ENCODE measurements around the gene NGB.
A peak's percentile ranks its signal among the peaks of the same experiment; 100 is the strongest.
"Not testable (repeated sequence)": the region's sequence is repeated elsewhere in the genome, so short reads cannot be mapped to it uniquely, and the experiment has no call there.

The NGB gene, protein sequence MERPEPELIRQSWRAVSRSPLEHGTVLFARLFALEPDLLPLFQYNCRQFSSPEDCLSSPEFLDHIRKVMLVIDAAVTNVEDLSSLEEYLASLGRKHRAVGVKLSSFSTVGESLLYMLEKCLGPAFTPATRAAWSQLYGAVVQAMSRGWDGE

DNA sequence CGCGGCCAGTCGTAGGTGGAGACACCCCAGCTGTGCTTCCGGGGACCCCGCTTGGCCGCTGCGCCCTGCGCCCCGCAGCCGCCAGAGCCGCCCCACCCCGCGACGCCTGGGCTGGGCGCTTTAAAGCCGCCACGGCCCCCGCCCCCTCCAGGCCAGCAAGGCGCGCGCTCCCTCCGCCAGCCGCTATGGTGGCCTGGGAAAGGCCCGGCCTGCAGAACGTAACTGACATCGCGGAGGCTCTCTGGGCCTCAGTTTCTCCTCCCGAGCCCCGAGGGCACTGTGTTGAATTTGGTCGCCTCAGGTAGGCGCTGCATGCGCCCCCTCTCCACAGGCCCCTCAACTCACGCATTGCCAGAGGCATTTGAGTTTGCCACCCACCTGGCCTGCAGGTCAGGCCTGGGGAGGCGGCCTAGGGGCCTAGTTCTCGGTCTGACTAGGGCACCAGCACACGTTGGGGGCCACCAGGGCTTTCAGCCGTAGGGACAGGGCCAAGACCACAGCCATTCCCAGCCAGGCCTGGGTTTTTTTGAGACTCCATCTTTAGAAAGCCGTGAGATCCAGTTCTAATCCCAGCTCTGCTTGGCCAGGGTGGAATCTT lies at the start of gene NGB:
Gene NGB, minus strand, starts transcription at position 94 of the 598 bp plus-strand sequence. CDS start 269 bp downstream, outside the sequence.
- peak in 2 of 3 experiments; percentile 80 to 86 for DNase-seq

DNA sequence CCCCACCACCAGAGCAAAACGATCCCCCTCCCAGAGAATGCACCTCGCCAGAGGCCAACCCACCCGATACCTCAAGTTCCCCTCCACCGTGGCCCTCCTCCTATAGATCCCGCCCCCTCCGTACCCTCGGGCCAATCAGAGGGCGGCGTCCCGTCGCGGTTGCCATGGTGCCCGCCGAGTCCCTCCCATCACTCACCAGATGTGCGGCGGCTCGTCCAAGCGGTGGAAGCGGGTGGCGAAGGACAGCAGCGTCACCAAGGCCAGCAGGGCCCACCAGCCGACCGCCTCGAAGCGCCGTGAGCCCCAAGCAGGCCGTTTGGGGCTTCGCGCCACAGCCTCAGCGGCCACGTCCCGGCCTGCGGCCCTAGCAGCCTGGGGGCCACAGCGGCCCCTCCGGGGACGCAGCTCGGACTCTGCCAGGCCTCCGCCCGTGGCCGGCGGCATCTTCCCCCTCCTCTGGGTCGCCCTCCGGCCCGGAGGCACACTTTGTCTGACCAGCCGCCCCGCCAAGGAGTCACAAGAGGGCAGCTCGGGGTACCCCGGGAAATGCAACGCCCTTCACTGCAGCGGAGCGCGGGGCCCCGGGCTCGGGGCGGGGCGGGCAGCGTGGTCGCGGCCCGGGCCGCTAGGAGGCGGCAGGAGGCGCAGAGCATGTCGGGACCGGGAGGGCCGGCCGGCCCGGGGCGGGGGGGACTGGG lies 49.4 kb upstream of the NGB start, which contains the start of gene POMT2:
Gene POMT2, minus strand, starts transcription at position 646 of the 698 bp plus-strand sequence. Its CDS starts 202 bp downstream, at position 444.
- DNase-seq, result peak; percentile 95 to 98 (median 95)

DNA sequence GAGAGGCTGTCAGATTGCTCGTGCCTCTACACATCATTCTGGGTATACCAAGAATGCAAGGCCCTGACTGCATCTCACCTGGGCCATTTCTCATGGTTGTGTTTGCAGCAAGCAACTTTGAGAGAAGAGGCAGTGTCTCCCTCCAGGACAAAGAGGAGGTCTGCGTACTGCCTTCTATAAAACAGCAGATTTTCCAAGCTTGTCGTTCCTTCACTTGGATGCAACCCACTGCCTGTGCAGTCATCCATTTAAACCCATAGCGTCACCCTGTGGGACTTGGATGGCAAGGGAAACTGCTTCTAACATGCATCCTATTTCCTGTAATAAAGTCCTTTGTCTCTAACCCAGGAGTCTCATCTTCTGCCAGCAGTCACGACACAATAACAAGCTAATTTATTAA lies 48.4 kb upstream of the NGB start:
- no peak for DNase-seq

DNA sequence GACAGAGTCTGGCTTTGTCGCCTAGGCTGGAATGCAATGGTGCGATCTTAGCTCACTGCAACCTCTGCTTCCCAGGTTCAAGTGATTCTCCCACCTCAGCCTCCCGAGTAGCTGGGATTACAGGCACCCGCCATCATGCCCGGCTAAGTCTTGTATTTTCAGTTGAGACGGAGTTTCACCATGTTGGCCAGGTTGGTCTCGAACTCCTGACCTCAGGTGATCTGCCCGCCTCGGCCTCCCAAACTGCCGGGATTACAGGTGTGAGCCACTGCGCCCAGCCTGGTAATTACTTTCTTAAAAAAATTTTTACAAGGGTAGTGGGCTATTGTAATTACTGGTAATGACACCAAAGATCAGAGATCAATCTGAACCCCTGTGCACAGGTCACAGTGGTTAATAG lies 47.8 kb upstream of the NGB start:
- not testable (repeated sequence) for DNase-seq

DNA sequence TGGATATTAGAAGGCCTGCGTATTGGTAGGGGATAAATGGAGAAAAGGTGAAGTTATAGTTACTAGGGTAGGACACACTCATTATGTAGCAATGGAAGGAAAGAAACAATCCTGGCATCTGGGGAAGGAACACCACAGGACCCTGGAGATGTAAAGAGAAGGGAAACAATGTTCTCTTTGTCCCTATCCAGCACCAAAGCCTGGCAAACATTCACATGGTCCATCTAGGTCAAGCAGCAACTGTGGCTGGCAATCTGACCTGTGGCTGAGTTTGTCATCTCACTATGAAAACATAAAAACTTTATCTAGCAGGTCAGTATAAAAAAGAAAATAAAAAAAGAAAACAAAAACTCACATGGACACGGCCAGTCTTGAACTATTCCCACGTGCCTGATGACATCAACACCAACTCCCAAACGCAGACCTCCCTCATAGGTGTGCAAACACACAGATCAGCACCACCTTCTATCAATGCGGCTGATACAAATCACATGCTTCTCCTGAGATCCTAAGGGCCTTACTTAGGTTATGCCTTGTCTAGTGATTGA lies 47.1 kb upstream of the NGB start:
- no peak for DNase-seq

DNA sequence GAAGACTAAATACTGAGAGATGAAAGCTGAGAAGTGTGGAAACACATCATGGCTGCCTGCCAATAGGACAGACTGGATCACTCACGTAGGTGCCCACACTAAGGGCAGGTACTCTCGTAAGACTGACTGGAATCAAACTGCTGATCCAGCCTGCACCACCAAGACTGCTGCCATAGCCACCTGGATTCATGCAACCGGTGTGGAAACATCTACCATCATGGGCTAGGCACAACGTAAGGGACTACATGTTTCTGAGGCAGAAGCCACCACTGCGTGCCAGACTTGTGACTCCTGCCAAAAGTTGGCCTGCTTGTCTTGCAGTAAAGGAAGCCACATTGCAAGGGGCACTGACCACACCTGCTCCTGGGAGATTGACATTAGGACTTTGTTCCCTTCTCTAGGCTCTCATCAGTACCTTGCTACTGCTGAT lies 45.9 kb upstream of the NGB start:
- DNase-seq, result peak in 1 of 3 experiments; percentile 45

DNA sequence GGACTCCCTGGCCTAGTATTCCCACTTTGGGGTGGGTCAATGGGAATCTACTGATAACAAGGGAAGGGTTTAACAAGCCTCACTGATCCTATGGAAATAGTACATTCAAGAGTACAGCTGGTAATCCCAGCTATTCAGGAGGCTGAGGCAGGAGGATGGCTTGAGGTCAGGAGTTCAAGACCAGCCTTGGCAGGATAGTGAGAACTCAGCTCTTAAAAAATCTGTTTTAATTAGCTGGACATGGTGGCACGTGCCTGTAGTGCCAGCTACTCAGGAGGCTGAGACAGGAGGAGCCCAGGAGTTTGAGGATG lies 45.1 kb upstream of the NGB start:
- no peak for DNase-seq

DNA sequence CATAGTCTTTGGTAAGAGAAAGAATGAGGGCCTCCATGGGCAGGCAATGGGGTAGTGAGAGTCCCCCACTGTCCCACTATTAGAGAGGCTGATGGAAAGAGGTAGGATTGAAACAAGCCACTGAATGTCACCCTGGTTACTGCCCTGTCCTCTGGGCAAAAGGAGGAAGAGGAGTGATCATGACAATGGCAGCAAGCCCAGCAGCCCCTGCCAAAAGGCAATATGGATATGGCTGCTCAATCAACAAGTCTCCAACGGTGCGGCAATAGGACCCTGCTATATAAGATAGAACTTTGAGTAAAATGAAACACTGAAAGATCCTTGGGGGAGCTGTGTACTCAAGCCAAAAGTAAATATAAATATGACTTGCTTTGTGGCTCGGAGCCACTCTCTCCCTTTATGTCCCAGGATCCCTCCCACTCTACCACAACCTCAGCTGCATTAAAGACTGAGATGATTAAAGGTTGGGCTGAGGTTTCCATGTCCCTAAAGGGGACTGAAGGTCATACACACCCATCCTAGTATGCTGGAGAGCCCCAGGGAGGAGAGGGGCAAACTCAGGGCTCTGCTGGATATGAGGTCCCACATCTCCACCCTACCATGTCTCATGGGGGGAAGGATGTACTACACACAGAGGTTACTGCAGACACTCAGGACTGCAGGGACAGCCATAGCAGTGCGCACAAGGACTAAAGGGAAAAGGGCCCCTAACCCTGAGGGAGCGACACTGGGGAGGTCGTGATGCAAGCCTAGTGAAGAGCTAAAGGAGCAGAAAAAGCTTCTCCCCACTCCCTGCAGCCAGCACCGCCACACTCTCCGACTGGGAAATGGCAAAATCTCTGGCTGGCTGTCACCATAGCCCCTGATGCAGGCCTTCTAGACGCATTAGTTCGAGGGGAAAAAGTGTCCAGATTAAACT lies 43.8 kb upstream of the NGB start:
- no peak for DNase-seq

DNA sequence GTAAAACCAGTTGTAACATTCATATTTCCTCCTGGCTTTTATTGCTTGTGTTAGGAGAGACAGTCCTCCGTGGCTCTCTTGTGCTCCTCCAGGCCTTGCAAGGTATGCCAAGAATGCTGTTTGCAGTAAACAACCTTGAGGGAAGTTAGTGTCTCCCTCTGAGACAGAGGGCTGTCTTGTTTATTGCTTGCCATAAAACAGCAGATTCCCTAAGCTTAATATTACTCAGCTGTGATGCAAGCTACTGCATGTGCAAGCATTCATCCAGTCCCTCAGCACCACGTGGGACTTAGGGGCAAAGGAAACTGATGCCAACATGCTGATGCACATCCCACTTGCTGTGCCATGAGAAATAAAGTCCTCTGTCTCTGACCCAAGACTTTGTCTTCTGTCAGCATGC lies 43.0 kb upstream of the NGB start:
- no peak for DNase-seq

DNA sequence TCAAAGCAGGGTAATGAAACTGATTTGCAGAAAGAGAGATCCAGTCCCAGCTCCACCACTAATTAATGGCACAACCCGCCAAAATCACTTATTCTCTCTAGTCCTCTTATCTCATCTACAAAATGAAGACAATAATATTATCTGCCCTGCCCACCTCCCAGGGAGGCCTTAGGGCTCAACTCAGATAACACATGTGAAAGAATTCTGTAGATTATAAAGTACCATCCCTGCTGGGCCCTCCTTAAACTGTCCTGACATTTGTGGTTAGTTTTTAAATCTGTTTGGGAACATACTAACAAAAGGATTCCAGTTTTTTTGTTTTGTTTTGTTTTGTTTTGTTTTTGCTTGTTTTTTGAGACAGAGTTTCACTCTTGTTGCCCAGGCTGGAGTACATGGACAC lies 42.4 kb upstream of the NGB start:
- no peak for DNase-seq

DNA sequence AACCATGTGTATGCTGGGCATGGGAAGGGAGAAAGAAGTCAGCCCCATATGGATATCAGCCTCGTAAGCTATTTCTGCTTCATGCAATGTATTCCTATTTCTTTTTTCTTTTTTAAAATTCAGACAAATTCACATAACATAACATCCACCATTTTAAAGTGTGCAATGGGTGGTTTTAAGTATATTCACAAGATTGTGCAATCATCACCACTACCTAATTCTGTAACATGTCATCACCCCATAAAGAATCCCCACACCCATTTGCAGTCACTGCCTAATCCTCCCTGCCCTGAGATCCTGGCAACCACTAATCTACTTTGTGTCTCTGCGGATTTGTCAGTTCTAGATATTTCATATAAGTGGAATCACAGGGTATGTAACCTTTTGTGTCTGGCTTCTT lies 40.2 kb upstream of the NGB start:
- DNase-seq, result no peak

DNA sequence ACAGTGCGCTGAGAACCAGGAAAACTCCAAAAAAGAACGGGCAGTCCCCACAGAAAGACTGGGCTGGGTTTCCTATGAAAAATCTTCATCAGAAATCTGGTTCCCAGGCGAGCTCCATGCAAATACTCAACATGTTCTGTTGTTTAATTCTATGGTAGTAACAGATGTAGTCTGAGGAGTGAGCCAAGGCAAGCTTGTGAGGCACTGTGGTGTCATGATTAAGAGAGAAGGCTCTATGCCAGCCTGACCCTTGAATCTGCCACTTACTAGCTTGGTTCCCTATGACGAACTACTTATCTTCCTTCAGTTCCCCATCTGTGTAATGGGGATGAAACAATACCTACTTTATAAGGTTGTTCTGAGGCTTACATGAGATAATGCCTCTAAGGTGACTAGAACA lies 39.0 kb upstream of the NGB start:
- DNase-seq, result no peak

DNA sequence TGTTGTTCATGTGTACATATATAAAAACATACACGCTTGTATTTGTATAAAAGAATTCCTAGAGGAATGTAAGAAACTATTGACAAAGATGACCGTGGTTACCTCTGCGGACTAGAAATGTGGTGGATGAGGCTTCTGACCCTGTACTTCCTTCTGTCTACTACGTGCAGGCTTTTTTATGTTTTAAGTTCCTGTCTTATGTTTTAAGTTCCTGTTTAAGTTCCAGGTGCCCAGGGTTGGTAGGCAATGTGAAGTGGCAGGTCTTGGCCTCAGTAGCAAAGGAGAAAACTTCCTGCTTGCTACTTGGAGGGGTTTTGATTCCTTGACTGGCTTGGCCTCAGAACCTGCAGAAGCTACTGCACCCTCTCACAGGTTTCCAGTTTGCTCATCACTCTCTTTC lies 38.1 kb upstream of the NGB start:
- no peak for DNase-seq

DNA sequence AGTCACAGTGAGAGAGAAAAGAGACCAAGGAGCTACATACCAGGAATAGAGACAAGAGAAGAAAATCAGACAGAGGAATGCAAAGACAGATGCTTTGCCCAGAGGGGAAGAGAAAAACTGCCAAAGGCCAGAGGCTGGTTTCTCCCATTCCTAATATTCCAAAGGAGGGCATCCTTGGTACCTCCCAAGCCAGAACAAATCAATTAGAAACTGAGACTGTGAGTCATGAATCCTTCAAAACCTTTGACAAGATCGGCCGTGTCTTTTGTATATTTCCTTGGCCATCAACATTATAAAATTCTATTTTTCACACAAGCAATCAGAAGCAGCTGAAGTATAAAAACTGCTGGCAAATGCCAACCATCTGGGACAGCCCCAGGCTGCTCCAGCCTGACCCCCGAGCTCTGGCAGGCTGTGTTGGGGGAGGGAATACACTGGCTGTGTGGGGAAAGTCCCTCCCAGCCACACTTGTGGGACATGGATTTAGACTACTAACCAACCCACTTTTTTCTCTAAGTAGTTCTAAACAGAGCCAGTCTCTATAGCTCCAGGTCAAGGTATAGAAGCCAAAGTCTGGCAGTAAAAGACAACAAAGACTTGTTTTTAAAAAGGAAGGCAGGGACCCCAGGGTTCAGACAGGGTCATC lies 36.0 kb upstream of the NGB start:
- DNase-seq, result no peak

DNA sequence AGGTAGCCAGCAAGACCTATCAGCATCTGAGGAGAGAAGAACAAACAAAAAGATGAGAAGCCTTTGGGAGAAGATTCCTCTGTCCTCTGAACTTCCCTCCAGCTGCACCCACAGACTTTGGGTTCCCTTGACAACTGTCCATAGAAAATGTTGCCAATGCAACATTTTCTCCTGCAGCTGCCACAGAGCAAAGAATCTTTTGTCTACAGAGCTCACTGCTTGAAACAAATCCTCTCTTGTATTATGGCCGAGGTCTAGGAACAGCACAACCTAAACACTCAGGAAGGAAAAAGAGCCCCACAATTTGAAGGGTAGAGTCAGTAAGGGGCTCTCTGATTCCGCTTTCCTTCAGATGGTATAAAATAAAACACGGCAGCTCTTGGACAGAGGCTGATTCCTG lies 35.4 kb upstream of the NGB start:
- no peak for DNase-seq

DNA sequence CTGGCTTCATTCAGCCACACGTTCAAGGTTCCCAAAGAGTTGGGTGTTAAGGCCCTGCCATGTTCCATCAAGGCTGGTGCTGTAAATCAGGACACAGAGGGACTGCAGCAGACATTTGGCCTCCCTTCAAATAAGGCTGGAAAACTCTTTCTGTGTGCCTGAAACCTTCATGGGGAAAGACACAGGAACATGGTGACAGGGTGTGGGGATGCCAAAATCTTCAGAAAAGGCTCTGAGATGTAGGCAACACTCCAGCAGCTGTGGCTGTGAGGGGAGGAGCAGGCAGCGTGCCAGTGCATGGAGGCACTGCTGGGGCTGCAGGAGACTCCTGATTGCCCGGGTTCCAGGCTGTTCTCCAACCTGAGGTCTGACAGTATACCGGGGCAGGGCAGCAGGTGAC lies 34.7 kb upstream of the NGB start:
- no peak for DNase-seq

DNA sequence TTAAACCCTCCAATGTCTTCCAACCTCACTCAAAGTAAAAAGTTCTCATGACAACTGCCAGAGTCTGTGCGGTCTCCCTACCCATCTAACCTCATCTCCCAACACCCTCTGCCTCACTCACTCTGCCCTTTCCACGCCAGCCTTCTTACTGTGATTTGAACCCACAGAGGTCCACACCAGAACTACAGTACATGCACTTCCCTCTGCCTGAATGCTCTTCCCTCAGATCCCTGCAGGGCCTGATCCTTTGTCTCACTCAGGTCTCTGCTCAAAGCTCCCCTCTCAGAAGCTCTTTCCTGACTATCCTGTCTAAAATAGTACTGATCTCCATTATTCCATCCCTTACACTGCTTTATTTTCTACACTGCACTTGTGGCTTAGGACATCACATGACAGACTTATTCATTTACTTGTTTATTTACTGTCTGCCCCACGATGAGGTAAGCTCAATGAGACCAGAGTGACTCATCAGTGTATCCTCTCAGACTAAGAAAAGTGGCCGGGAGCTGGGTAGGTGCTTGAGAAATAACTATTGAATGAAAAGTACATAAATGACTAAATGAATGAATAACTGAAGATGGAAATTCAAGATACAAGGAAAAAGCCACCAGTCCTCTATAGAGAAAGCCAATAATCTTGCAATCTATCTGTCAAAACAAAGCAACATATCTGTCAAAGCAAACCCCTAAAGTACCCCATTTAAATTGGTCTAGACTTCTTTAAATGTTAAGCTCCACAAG lies 32.6 kb upstream of the NGB start:
- peak; percentile 13 to 47 (median 26) for DNase-seq

DNA sequence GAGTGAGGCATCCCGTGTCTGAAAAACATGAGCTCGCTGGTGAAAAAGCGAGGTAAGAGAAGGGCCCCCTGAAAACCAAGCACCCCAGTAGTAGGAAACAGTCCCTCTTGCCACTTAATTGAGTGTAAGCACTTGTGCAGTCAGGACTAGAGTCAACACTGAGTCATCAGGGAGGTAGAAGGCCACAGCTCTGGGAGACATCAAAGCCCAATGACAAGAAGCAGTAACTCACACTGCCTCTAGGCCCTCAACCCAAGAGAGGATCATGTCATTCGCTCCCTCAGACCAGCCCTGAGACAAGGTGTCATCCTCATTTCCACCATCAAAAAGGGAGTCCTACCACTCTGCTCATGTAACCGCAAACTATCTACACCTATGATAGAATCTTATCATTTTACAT lies 31.9 kb upstream of the NGB start:
- DNase-seq, result no peak

DNA sequence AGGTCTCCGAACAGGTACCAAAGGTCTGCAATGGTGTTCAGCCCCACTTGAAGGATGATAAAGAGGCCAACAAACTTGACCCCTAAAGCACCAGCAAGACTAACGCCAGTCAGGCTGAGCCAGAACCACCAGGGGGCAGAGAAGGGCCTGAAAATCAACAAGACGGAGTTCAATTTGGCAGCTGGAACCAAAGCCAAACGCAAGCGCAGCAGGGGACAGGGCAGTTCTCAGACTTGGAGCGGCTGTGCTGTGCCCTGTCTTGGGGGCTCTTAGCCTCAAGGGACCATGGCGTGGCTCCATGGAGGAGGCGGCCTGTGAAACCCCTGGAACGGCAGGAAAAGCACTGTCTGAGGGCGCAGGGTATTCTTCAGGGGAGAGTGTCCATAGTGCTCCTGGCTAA lies 30.1 kb upstream of the NGB start:
- peak; percentile 36 to 76 (median 49) for DNase-seq

DNA sequence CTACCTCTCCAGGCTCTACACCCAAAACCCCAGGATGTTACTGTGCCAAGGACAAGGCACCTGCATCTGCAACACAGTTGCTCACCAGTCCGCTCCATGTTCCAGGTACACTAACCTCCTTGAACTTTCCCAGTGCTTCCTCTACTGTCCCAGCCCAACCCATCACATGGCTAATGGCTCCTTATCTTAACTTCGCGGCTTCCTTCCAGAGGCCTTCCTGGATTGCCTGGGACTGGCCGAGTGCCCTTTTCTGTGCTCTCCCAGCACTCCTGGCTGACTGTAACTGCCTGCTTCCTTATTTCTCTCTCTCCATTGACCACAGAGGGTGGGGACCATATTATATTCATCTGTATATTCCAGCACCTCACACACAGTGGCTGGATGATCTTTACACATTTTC lies 28.8 kb upstream of the NGB start:
- no peak for DNase-seq

DNA sequence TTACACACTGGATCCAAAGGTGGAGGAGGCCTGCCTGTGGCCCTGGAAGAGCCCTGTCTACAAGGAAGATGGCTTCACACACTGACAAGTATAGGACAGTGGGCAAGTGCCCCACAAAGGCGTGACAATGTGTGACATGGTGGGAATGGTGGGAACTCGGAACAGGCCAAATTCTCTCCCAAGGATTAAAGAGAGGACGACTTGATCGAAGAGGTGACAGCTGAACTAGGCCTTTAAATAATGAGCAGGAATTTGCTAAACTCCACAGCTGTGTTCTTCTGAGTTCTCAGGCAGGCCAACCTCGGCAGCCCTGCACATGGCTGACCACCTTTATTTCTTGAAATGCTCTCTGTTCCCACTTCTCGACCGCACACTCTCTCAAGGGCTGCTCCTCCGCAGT lies 25.9 kb upstream of the NGB start:
- no peak for DNase-seq

DNA sequence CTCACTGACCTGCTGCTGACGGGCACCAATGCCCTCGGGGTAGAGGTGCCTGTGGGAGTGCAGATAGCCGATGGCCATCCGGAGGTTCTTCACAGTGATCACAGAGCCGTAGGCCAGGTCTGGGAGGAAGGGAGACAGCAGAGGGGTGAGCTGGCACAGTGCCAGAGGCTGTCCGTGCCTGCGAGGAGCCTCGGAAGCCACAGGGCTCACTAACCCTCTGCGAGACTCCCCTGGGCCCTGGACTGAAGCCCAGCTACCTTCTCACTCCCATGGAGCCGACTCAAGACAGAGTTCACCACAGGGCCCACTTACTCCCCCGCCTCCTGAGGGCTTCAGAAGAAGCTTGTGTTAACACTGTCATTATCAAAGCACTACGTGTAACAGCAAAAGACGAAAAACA lies 25.1 kb upstream of the NGB start:
- DNase-seq, result no peak

Data from NCI-H1417 (cell line).